HT1080 (cell line): ENCODE measurements around the gene XPNPEP1. TPM values are rescaled to one million over a fixed set of nuclear protein-coding genes. Genes with fewer than 3 reads are reported as not detected.

ENCODE experiments used
- DNase-seq: peaks from one replicate; pipeline ENCODE4 v3.0.0-alpha.2; 2015; ENCODE audit warnings: low read depth
- small RNA-seq: library from RNA; depleted of rRNA; stranded (forward); fragments of <200 nt; gene quantifications from one replicate; pipeline ENCODE3, GENCODE V24; 2014
- total RNA-seq: library from RNA; depleted of rRNA; stranded (reverse); fragments of >200 nt; shearing (Covaris generic); gene quantifications from 2 replicates; pipeline ENCODE4 v1.2.3, GENCODE V29; 2014; rRNA removed

XPNPEP1 gene
- total RNA-seq, 1 experiment from 2014 or later: 88.8 TPM

- no peak for DNase-seq
Observed at GRCh38 chr10:109820620-109821405, 102.5 kb downstream of the XPNPEP1 start.

GRCh38 chr10:109819807-109820206 is 103.5 kb downstream of the XPNPEP1 start:
- no peak for DNase-seq

Small RNA genes within 50 kb of the gene (small RNA-seq; reads per million reads assigned to genes)
- not detected for gene RNU4-5P

Other genes starting within 250 kb of the XPNPEP1 start
- 22.5 and 25.8 TPM in 2 replicates for gene ADD3, start 84.5 kb upstream of the XPNPEP1 start, total RNA-seq